Liver (tissue), 3 donors: ENCODE data around the gene RBM5.

ENCODE experiments used
- RAD21 ChIP-seq, 2 donors: IDR thresholded peaks; 2 replicates each; pipeline ENCODE4 v1.6.1; 2016; ENCODE audit warnings: antibody characterized with exemption in 2 of 2, mild to moderate bottlenecking in 2 of 2
- SP1 ChIP-seq: IDR thresholded peaks from 2 replicates; pipeline ENCODE4 v1.6.1; 2018; ENCODE audit warnings: antibody characterized with exemption, mild to moderate bottlenecking
- YY1 ChIP-seq: IDR thresholded peaks from 2 replicates; pipeline ENCODE4 v1.6.1; 2016; ENCODE audit warnings: antibody characterized with exemption, mild to moderate bottlenecking
- TF ChIP-seq, protein P1 (sequence below): fragments of 150-350 bp; IDR thresholded peaks from 2 replicates; pipeline ENCODE4 v1.5.1; 2017; ENCODE audit warnings: improper control_type of control experiment, low read depth, low read length; ENCODE audit not compliant: missing input control
- TF ChIP-seq, protein P2 (sequence below): IDR thresholded peaks from 2 replicates; pipeline ENCODE4 v1.6.1; 2016; ENCODE audit warnings: antibody characterized with exemption
- TF ChIP-seq, protein P3 (sequence below): IDR thresholded peaks from 2 replicates; pipeline ENCODE4 v1.6.1; 2016; ENCODE audit warnings: antibody characterized with exemption
- donor health status: healthy.
- donor health status: healthy.

DNA sequence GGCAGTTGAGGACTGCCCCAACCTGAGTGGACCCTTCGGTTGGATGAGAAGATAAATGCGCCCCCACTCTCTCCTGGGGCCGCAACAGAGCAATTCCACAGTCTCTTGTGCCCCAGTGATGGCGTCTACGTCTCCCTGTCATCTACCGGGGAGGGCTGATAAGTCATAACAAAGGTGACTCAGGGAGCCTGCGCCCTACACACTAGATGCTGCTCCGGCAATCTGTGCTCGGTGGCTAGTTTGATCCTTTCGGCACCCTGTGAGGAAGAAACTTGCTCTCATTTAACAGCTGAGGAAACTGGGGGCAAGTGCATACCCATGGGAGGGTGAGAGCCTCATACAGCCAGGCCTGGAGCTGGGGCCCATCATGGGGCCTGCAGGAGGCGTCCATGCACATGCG is 52.3 kb downstream of the RBM5 start:
- TF ChIP-seq, protein P1, sequence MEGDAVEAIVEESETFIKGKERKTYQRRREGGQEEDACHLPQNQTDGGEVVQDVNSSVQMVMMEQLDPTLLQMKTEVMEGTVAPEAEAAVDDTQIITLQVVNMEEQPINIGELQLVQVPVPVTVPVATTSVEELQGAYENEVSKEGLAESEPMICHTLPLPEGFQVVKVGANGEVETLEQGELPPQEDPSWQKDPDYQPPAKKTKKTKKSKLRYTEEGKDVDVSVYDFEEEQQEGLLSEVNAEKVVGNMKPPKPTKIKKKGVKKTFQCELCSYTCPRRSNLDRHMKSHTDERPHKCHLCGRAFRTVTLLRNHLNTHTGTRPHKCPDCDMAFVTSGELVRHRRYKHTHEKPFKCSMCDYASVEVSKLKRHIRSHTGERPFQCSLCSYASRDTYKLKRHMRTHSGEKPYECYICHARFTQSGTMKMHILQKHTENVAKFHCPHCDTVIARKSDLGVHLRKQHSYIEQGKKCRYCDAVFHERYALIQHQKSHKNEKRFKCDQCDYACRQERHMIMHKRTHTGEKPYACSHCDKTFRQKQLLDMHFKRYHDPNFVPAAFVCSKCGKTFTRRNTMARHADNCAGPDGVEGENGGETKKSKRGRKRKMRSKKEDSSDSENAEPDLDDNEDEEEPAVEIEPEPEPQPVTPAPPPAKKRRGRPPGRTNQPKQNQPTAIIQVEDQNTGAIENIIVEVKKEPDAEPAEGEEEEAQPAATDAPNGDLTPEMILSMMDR, result no peak
- TF ChIP-seq RAD21 (IDR thresholded peaks at IDR 0.05) (no peak), YY1 (no peak), SP1 (no peak)
- TF ChIP-seq, protein P2, sequence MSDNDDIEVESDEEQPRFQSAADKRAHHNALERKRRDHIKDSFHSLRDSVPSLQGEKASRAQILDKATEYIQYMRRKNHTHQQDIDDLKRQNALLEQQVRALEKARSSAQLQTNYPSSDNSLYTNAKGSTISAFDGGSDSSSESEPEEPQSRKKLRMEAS, result no peak
- TF ChIP-seq, protein P3, sequence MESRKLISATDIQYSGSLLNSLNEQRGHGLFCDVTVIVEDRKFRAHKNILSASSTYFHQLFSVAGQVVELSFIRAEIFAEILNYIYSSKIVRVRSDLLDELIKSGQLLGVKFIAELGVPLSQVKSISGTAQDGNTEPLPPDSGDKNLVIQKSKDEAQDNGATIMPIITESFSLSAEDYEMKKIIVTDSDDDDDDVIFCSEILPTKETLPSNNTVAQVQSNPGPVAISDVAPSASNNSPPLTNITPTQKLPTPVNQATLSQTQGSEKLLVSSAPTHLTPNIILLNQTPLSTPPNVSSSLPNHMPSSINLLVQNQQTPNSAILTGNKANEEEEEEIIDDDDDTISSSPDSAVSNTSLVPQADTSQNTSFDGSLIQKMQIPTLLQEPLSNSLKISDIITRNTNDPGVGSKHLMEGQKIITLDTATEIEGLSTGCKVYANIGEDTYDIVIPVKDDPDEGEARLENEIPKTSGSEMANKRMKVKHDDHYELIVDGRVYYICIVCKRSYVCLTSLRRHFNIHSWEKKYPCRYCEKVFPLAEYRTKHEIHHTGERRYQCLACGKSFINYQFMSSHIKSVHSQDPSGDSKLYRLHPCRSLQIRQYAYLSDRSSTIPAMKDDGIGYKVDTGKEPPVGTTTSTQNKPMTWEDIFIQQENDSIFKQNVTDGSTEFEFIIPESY, result no peak
